HG03039 (cell line): ENCODE data around the gene KRT12.

Experiments
- ATAC-seq: cut with Tn5 transposase; IDR thresholded peaks from one replicate; pipeline ENCODE4 v1.9.1; 2021; ENCODE audit warnings: mild to moderate bottlenecking, moderate library complexity; ENCODE audit not compliant: unreplicated experiment

KRT12 gene

GRCh38 chr17:40848583-40849235, 18.3 kb downstream of the KRT12 start:
- no peak for ATAC-seq

GRCh38 chr17:40846515-40847144, 20.4 kb downstream of the KRT12 start:
- no peak for ATAC-seq

- ATAC-seq: no peak
Measured at GRCh38 chr17:40844671-40845107, 22.3 kb downstream of the KRT12 start.

GRCh38 chr17:40843242-40843641, 23.8 kb downstream of the KRT12 start:
- no peak for ATAC-seq

GRCh38 chr17:40841246-40841645, 25.8 kb downstream of the KRT12 start:
- no peak for ATAC-seq

- no peak for ATAC-seq
Measured at GRCh38 chr17:40839194-40839593, 27.8 kb downstream of the KRT12 start.

GRCh38 chr17:40836020-40836419, 31.0 kb downstream of the KRT12 start:
- no peak for ATAC-seq

- no peak for ATAC-seq
Measured at GRCh38 chr17:40833882-40834281, 33.1 kb downstream of the KRT12 start.

- ATAC-seq: no peak
Measured at GRCh38 chr17:40832840-40833239, 34.2 kb downstream of the KRT12 start.

- ATAC-seq: no peak
Measured at GRCh38 chr17:40830085-40830776, 36.8 kb downstream of the KRT12 start.

GRCh38 chr17:40828454-40829044, 38.5 kb downstream of the KRT12 start:
- no peak for ATAC-seq

- ATAC-seq: no peak
Measured at GRCh38 chr17:40827746-40828453, 39.1 kb downstream of the KRT12 start.

GRCh38 chr17:40825599-40825998, 41.4 kb downstream of the KRT12 start:
- ATAC-seq: no peak

- ATAC-seq: no peak
Measured at GRCh38 chr17:40824015-40824832, 42.8 kb downstream of the KRT12 start.

GRCh38 chr17:40822132-40822812, 44.8 kb downstream of the KRT12 start, which contains the start of gene KRT10:
TSS of gene KRT10 (minus strand) at chr17:40822614. CDS start at chr17:40822585, 29 bp downstream.
- no peak for ATAC-seq

GRCh38 chr17:40821536-40821935, 45.5 kb downstream of the KRT12 start:
- no peak for ATAC-seq

- ATAC-seq: no peak
Measured at GRCh38 chr17:40820228-40820838, 46.7 kb downstream of the KRT12 start.

GRCh38 chr17:40819528-40820125, 47.4 kb downstream of the KRT12 start:
- no peak for ATAC-seq
